Stimulated activated CD4-positive, alpha-beta T cell treated with anti-CD3 and anti-CD28 coated beads, Interleukin-2, amount 100 ng/mL, for 48 hours (primary cell): ENCODE data around the gene SORBS1.

Experiments used
- DNase-seq, 2 donors: peaks; one replicate each; pipeline ENCODE4 v3.0.0-alpha.2; 2020

Gene SORBS1

DNA sequence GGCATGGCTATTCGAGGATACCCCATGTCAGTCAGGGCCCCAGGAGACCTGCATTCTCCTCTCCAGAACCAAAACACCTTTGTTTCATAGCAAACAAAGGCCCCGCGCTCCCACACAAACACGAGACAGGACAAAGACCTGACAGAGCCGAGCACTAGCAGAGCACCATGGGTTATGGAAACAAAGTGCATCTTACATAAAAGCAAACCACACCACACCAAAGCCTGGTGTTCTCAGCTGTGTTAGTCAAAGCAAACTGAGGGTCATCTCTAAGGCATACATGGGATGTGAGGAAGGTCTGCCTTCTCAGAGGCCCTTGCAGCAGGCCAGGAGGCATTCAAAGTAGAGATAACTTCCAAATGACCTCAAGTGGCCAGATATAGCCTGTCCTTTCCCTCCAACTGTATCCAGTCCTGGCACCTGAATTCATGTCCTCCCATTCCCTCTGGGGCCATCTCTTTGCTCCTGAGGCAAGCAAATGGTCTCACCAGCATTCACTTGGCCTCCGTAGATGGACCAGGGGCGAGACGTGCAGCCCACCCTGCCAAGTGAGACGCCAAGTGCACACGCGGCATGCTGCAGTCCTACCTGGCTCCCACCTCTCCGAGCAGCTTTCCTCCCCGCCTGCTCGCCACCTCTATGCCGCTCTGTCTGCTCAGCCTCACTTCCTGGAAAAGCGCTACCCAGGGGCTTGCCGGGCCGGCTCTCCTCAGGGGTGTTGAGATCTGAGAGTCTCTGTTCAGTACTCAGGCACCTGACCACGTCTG, 225.1 kb downstream of the SORBS1 start:
- DNase-seq, result no peak

DNA sequence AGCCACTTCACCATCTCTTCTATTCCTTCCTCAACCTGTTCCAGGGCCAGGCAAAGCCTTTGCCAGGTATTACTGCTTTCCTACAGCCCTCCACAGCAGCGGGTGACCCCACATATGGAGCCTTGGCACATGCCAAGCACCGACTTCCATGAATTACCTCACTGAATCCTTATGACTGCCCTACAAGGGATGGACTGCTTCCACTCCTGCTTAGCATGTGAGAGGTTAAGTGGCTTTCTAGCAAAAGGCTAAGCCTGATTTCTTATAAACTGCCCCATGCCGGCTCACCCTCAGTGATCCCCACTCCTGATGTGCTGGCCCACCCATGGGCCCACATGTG, 226.4 kb downstream of the SORBS1 start:
- no peak for DNase-seq

DNA sequence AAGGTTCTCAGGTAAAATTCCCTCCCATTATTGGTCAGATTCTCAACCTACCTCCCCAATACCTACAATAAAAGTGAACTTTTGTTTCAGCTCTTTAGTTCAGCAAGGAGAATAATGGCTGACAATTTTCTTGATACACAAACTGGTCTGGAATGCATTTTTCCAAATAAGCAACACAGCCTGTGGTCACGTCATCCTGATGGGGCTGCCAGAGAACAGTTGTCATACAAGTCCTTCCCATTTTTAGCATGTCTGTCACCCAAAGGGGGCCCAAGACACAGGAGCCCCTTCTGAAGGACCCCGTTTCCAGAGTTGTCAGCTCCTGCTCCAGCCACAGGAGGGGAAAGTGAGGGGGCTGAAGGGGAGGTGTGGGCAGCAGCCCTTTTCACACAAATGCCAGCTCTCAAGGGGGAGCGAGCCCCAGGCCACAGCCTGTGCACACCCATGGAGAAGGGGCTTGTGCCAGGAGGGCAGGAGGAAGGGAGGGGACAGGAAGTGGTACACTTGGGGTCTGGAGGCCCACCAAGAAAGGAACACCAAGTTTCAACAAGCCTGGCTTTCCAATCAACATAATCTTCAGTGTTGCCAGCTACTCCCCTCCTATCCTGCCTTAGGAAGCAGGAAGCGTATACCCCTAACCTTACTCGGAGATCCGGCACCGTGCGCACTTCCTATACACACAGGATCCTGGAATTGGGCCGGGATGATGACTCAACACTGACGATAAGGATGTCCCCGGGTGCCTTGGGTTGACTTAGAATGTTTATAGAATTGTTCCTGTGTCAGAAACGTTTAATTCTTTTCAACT, 227.0 kb downstream of the SORBS1 start:
- DNase-seq, result no peak

DNA sequence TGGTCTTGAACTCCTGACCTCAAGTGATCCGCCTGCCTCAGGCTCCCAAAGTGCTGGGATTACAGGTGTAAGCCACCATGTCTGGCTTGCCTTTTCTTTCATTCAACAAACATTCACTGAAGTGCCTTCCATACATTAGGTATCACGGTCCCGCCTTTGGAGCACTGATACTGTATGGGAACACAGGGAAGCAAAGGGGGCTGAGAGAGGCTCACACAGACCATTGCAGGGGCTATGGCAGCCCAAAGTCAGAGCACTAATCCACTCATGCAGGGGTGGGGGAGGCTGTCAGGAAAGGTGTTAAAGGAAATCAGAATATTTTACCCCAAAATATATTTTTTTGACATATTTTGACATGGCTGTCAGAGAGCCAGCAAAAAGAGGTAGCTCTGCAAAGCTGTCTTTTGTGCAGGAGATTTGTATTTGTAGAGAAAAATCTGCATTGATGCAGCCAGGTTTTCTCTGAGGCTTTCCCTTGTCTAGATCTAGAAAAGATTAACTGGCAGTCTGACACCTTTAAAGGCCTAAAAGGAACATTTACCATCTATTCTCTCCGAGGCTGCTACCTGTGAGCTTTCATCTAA, 228.4 kb downstream of the SORBS1 start:
- no peak for DNase-seq

DNA sequence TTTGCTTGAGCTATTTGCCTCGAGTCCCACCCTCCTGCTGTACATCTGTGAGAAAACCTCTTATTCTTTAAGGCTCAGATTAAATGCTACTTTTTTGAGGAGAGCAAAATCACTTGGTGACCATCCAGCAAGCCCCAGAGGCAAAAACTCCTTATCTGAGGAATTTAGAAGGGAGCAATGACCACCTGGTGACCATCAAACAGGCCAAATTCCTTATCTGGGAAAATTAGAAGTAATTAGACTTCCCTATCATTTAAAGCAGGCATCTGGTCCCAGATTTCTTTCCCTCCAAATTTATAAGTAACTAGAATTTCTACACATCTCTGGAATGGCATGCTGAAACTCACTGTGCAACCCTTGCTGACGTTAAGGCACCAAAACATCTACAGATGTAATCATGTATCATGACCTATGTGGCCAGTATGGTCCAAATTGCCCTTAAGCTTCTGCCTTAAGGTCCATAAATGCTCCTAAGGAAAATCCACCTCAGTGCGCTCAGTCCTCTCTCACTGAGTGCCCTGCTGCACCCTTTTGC, 229.5 kb downstream of the SORBS1 start:
- no peak for DNase-seq

DNA sequence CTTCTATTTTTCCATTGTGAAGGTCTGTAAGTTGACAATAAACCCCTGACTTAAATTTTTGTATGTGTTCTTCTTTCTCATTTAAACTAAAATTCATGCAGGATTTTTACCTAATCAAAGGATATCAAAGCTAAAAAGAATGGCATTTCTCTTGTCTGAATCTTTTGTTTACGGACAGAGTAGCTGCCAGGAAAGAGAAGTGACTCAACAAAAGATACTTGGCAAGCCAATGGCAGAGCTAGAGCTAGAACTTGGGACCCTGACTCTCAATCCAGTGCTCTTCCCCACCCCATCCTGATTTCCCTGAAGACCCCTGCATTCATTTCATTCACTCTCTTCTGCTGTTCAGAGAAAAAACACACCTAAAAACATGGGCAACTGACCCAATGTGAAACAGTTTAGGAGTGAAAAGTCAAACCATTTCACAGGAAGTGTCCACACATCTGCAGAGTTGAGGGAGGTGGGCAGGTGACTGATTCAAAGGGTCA, 230.2 kb downstream of the SORBS1 start:
- no peak for DNase-seq

DNA sequence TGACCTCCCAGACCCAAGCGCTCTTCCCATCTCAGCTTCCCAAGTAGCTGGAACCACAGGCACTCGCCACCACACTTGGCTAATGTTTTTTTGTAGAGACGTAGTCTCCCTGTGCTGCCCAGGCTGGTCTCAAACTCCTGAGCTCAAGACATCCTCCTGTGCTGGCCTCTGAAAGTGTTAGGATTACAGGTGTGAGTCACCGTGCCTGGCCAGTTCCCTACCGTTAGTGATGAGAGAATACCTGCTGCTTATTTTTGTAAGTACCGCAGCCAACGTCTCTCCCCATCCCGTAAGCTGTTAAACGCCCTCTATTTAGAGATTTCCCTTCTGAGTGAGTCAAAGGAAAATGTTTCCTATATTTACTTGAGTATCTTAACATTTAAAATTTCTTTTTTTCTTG, 231.9 kb downstream of the SORBS1 start:
- DNase-seq, result no peak

DNA sequence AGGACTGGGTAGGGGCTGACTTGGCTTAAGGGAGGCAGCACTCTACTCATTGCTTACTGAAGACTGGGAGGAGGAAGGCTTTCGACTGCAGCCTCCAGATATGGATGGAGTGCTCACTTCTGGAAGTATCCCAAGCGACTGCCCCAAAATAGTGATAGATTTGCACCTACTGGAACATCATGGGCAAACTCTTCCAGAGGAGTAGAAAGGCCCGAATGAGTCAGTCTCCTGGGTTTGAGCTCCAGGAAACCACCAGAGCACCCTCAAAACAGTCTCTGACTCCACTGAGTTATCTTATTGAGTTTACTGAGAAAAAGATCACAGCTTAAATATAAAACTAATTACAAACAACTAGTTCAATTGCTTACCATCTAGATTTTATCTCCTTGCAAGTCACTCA, 233.2 kb downstream of the SORBS1 start:
- no peak for DNase-seq

DNA sequence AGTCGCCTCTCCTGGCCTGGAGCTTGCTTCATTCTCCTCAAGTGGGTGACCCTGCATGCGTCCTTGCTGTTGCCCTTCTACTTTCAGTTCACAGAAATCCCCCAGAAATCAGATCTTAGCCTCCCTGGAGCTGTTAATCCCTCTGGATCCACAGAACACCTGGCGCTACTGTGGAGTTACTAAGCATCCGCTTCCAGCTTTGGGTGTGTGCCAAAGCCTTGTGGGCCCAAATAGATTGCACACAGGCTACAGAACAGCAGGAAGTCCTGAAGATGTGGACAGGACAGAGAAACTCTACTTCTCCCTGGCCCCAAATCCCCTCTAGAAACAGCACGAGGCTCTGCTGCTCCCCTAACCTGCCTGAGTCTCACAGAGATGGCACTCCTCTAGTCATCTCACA, 233.8 kb downstream of the SORBS1 start:
- no peak for DNase-seq

DNA sequence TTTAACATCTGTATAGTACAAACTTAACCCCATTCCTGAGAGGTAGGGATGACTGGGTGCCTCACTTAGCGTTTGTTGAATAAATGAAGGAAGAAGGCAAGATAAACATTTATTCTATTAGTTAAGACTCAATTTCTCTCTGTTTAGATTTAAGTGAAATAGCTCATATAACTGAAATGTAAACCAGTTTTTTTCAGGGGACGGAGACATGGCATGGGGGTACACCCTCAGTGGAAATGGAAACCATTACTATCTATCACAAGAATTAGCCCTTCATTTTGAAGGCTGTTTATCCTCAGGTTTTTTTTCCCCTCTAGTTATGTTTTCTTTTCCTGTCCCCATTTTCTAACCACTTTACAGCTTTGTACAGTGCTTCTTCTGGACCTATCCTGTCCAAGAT, 234.8 kb downstream of the SORBS1 start:
- no peak for DNase-seq

DNA sequence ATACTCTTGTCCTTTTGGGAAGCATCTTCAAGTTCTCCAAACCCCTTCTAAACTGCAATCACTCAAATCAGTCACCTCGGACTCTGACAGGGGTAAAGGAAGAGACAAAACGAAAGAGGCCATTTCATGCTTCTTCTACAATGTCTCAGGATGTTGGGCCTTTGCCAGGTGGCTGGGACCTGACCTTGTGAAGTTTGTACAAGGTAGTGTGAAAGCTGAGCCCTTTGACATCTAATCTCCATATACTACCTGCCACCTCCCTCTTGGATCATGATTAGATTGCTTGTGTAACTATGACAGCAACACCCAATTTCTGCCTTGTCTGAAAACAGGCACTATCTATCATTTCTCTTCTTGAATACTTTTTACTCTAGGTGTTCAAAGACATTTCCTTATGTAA, 235.3 kb downstream of the SORBS1 start:
- DNase-seq, result no peak

DNA sequence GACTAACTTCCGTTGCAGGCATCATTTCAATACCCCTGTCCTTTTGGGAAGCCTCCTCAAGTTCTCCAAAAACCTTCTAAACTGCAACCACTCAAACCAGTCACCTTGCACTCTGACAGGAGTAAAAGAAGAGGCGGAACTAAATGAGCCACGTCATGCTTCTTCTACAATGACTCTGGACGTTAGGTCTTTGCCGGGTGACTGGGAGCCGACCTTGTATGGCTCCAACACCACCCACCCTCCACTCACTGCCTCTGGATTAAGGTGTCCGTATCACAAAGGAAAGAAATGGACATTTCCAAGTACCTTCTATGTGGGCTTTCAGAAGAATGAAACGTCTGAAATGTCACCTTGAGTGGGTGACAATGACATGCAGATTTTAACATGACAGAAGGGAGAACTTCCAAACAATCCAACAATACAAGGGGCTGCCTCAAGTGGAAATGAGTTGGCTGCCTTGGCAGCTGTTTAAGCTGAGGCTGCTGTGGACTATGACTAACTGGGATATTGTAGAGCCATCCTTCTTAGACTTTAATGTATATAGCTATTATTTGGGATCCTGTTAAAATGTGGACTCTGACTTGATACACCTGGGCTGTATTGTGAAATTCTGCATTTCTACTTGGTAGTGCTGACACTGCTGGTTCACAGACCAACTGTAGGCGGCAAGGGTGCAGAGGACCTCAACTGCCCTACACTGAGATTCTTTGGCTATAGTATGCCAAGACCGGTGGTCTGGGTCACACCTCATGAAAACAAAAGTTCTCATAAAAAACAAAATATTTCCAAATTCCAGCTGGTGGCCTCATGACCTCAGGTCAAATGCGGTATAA, 236.5 kb downstream of the SORBS1 start:
- no peak for DNase-seq

DNA sequence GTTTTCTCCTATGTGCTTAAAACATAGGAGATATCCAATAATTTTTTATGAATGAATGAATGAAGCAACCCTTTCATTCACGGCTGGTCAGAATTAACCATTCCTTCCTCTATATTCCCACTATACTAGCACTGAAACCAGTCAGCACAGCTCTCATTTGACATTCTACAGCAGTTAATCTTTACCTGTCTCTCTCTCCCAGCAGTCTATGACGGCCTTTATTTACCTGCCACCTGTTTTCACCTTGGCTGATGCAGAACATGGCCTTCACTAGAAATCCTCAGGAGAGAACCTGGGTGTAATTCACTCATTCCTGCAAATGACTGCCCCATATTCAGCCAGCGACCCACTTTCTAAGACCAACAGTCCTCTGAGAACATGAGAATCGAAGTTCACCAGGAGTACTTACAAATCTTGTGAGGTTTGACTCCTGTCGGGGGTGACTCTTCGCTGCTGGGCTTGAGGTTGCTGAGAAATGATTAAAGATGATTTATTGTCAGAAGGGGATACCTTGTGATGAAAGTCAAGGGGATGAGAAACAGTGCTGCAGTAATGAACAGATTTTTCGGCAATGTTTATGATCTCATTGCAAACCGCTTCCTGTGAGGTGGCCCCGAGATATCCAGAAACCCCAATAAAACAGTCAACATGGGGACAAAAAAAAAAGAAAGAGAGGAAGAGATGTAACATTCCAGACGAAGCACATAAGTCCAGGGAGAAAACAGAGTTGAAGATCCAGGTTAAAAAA, 239.4 kb downstream of the SORBS1 start:
- DNase-seq, result no peak

DNA sequence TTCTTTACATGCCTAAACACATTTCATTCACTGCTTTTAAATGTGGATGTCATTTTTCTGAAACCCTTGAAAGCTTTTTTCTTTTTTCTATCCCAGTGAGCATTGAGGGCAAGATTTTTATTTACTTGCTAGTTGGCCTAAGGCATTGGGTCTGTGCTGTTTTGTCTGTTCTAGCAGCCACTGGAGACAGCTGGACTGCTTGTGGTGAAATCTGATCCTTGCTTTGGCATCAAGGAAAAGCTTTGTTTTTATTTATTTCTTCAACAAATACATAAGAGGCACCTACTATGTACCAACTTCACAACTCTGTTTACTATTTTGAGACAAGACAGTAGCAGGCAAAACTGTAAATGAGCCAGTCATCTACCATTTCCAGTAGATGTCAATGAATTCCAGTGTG, 241.9 kb downstream of the SORBS1 start:
- no peak for DNase-seq

DNA sequence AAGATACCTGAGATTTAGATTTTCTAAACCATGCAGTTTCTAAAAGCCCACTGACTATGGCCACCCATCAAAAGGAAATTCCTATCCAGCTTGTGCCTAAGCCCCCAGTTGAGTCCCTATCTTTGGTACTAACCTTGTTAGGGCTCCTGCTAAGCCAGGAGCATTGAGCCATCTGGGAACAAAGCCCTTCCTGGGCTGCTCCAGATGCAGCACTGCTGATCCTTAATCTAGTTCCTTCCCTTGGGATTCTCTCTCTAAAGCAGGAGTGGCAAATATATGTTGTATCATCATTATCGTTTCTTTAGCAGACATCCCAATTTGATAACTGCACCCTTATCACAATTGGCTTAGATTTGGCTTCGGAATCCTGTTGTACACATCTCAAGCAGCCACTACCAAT, 245.7 kb downstream of the SORBS1 start:
- no peak for DNase-seq

DNA sequence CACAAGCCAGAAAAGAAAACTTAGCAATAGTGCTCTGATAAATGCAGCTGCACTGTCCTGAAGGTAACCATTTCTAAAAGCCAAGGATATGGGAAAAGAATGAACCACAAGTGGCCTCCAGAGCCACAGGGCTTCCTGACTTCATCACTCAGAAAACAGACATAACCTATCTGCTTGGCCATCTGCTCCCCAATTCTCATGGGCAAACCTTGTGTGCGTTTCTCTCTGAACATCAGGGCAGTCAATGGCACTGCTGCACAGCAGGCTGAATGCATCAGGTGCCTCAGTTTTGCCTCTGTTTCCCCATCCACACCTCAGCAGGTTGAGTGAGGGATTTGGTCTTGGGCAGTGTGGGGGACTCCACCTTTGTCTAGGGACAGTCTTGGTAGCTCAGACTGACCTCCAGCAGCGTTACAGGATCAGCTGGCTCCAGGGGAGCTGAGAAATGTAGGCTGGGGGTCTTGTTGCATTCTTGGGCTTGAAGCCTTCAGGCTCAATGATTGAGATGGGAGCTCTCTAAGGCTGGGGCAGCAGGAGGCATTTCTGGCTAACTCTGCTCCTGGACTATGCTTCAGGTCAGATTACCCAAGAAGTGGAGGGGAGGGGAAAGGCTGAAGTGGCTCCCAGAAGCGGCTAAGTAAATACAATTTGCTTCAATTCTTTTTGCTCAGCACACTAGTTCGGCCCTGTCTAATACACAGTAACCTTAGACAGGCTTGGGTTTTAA, 246.8 kb downstream of the SORBS1 start:
- DNase-seq, result no peak

DNA sequence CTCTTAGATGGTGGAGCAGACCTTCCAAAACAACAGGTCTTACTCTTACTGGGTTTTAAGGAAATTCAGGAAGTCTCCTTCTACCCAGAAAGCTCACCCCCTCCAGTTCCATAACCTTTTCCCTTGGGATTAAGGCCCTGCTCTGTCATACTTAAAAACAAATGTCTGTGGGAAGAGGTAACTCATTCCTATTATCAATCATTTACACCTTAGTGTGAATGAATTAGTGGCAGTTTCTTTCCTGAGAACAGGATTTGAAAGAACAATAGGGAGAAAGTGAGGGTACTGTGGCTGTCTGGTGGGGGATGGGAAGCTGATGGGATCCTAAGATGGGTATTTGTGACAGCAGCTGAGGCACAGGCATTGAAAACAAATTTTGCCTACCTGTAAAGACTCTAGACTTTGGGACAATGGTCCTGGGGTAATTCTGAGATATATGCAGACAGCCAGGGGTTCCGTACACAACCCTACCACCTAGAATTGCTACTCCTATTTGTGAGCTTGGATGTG, 248.1 kb downstream of the SORBS1 start:
- no peak for DNase-seq

DNA sequence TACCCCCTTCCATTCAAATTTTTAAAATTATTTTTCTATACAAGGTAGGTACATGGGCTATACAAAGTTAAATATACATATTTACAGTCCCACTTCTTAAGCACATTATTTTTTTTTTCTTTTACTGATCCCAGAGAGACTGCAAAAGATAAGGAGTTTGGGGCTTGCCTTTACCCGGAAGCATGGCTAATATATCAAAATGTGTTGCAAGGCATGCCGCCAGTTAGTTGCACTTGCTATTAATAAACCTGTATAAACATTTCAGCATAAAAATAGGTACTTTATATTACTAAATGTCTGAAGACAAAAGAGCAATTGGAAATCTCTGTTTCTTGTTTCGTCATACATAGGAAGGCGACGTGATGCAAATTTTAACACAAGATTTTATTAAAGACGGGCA, 248.9 kb downstream of the SORBS1 start:
- no peak for DNase-seq

DNA sequence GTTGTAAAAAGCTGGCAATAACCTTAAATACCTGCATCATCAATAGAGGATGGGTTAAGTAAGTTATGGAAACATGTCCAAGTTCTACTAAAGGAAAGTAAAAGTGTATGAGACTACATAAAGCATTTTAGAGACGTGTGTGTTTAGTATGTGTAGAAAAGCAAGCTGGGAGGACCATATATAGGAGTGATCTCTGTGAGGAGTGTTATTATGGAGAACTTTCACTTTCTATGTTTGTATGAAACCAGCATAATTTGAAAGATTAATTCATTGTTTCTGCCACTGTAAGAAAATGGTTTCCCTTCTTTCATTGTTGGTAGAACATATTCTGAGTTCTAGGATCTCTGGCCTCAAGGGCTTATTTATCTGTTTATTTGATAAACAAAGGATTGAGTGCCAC, 251.2 kb downstream of the SORBS1 start:
- DNase-seq, result no peak

DNA sequence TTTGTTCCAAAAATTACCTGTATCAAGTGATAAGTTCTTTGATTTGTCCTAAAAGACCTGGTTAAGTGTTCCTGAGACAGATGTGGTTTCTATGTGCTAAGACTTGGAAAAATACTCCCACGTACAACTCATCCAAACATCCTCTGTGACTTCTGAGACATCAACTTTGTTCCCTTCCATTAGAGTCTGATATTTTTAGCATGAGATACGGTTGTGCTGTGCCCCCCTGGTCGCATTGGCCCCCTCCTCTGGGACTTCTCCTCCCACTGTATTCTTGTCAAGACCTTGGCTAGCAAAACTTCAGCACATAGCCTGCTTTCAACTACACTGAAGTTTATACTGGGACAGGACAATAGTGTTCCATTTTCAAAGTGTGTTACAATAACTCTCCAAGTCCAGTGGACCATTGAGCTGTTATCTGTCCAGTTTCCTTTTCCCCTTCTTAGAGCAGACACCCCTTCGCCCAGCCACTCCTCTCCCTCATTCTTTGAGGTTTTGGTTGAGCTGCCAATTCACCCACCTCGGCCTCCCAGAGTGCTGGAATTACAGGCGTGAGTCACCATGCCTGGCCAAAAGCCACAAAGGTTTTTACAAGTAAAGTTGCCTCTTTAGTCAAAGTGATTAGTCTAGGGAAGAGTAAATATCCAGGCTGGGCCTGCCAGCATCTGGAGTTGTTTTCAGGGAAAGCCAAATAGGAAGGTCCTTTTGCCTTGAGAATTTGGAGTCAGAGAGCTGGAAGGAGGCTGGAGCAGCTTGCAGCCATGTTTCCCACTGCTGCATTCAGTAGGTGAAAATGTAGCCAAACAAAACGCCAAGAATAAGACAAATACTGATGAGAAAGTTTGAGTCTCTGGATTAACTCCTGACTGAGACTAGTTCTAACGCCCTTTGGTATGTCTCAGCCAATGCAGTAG, 252.5 kb downstream of the SORBS1 start:
- DNase-seq, result no peak
